CD4-positive, alpha-beta T cell treated with Interleukin-12 subunit alpha and Interleukin-12 subunit beta, for 1 hour (primary cell): ENCODE results near the gene FAM83F.

Experiments used
- DNase-seq: peaks from one replicate; pipeline ENCODE4 v3.0.0-alpha.2; 2020

Gene FAM83F

DNA sequence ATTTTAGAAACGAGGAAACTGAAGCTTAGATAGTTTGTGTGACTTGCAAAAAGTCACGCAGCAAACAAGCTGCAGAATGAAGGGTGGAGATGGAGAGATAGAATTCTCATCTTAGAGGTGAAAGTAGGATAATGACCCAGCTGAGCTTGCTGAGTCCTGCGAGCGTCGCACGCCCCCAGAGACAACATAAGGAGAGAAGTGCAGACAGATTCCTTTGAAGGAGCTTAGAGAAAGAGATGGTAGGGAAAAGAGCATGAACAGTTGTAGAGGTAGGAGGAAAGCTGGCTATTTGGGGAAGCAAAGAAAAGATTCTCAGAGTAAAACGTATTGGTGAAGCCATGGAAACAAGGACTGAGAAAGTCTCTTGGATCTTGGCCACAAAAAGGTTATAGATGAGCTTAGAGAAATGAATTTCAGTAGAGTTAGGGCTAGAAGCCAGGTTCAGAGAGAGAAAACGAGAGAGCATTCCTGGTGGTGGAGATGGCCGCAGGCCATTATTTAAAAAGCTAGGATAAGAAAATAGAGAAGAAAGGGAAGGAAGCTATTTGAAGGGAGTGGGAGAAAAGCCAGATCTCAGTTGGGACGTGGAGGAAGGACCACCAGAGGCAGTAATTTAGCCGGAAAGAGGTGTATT lies 44.8 kb downstream of the FAM83F start:
- no peak for DNase-seq

DNA sequence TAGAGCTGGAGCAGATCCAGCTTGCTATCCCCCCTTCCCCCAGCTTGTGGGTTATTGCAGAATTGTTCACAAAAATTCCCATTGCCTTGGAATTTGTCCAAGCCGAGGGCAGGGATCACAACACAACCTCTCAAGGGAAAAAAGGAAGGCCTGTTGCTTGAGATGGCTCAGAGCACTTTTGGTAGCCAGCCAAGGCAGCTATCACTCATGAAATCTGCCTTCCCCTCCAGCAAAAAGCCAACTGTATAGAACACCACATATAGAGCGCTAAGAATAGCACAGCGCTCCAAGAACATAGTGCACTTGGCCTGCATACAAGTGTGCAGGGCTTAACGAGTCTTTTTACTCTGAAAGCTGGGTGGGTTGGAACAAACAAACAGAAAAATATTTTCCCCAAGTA lies 46.2 kb downstream of the FAM83F start:
- DNase-seq = no peak

DNA sequence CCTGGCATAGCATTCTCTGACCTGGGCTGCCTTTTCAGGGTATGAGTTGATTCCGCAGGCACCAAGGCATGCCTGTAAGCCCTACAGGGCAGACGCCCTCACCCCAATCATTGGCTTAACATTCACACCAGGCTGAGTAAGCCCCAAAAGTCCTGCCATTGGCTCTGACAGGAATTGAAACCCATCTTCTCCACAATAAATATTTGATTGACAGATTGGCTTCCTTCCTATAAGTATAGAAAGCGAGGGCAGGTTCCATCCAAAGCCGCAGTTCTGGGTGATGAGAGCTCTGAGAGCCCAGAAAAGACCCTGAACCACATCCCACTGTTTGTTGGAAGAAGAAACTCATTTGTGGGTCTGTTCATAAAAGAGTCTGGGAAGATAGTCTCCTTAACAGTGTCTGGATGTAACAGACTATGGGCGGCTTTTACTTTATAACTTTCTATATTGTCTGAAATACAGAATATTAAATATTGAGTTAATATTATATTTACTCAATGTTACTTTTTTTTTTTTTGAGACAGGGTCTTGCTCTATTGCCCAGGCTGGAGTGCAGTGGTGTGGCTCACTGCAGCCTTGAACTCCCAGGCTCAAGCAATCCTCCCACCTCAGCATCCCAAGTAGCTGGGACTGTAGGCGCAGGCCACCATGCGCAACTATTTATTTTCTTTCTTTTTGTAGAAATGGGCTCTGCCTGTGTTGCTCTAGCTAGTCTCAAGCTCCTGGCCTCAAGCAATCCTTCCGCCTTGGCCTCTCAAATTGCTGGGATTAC lies 46.8 kb downstream of the FAM83F start:
- no peak for DNase-seq

- DNase-seq = no peak
Measured at GRCh38 chr22:40042312-40042711, 47.6 kb downstream of the FAM83F start.

DNA sequence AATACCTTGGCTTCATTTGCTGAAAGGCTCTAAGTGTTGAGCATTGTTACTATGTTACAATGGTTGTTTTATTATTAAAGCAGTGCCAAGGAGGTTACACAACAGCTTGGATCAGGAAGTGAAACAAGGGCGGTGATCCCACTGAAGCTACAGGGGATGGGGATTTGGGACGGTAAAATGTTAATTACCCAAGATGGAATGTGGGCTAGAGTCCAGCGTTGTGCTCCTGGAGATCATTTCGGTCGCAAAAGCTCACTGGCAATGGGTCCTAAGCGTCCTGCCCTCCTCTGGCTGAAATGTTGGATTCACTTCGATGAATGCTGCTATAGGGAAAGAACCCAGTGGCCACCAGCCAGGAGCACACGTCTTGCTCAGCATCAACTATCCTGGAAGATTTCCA lies 48.3 kb downstream of the FAM83F start:
- no peak for DNase-seq

- no peak for DNase-seq
Measured at GRCh38 chr22:40043793-40044101, 49.0 kb downstream of the FAM83F start.

DNA sequence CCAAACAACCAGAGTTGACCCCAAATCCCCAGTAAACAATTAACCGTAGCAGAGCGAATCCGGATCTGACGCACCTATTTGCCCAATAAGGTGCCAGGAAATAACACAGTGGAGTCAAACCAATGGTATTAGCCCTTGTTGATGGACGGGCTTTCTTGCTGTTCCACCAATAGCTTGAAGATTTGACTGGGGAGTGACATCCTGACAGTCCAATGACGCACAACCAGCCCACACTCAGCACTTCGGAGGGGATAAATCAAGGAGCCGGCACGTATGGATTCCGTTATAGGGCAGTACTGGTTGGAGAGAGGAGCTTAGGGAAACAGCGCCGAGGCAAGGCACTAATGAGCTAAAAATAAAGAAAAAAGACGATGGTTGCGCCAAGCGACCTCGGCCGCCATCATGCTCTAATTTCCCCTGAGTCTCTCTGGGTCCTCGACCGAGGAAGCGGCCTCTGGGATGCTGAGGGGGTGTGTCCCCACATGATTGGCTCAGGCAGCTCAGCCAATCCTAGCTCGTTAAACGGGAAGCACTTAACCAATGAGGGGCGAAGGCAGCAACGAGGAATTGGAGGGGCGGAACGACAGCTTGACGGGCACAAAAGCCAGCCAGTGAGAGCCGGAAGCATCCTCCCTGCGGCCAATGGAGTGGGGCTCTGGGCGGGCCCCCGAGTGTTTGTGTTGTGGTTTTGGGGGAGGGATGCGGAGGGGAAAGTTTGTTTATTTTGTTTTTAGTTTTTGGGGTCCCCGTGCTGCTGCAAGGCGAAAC lies 49.5 kb downstream of the FAM83F start:
- peak; percentile 99 for DNase-seq

GRCh38 chr22:40044870-40045834 lies 50.4 kb downstream of the FAM83F start:
- DNase-seq = peak; percentile 85

DNA sequence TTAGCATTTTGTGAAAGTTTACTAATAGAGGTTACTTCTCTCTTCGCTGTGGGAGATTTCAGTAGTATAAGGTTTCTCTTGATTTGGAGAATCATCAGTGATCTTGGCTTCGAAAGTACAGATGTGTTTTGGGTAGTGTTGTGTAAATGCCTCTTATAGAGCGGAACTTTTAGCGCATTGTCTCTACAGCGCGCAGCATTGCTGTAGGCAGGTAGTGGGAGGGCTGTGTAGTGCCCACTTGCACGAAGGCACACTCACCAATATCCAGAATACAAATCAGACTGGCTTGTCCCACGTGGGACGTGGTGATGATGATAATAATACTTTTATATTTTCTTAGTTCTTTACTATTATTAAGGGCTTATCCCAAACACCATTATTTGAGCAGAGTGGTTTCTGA lies 51.4 kb downstream of the FAM83F start:
- no peak for DNase-seq

- DNase-seq = no peak
Measured at GRCh38 chr22:40050258-40050657, 55.5 kb downstream of the FAM83F start.

- no peak for DNase-seq
Measured at GRCh38 chr22:40051322-40051721, 56.6 kb downstream of the FAM83F start.

- no peak for DNase-seq
Measured at GRCh38 chr22:40053460-40053859, 58.7 kb downstream of the FAM83F start.

- DNase-seq = no peak
Measured at GRCh38 chr22:40054486-40054885, 59.7 kb downstream of the FAM83F start.

GRCh38 chr22:40055143-40055883 lies 60.6 kb downstream of the FAM83F start:
- peak; percentile 71 for DNase-seq

GRCh38 chr22:40056154-40056553 lies 61.4 kb downstream of the FAM83F start:
- DNase-seq = no peak

DNA sequence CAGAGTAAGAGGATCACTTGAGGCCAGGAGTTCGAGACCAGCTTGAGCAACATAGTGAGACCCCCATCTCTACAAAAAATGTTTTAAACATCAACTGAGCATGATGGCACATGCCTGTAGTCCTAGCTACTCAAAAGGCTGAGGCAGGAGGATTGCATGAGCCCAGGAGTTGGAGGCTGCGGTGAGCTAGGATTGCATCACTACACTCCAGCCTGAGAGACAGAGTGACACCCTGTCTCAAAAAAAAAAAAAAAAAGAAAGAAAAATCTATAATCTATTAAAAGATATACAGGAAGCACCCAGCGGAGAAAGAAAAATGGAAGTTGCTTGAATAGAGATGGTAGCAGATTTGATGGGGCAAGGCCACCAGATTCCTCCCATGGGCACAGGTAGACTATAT lies 61.8 kb downstream of the FAM83F start:
- DNase-seq = no peak

- DNase-seq = no peak
Measured at GRCh38 chr22:40057652-40058051, 62.9 kb downstream of the FAM83F start.

DNA sequence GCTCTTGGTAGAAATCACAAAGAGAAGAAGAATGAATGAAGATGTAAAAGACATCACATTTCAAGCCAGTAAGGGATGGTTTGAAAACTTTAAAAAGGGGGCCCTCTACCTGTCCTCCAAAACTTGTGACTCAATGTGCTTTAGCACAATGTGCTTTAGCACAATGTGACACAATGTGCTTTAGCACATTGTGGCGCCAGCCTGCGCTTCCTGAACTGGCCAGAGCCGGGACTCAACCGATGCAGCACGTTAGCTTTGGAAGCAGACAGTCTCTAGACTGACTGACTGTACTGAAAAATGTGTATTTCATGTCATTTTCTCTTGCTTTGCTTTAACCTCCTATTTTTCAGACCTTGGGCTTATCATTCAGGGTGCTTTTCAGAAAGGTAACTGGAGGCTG lies 63.5 kb downstream of the FAM83F start:
- no peak for DNase-seq

DNA sequence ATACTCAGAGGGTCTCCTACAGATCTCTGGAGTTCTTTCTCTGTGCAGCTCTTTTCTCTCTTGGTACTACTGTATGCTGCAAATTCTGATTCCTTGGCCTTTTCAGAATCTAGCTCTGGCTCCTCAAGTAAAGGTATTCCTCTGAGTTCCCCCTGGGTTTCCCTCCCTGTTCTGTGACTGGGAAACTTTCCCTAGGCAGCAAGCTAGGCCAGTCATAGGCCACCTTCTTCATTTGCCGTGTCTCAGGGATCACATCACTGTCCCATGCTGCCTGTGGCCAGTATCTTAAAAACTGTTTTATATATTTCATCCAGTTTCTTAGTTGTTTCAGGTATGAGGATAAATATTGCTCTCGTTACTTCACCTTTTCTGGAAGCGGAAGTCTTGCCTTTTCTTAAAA lies 71.2 kb downstream of the FAM83F start:
- no peak for DNase-seq

DNA sequence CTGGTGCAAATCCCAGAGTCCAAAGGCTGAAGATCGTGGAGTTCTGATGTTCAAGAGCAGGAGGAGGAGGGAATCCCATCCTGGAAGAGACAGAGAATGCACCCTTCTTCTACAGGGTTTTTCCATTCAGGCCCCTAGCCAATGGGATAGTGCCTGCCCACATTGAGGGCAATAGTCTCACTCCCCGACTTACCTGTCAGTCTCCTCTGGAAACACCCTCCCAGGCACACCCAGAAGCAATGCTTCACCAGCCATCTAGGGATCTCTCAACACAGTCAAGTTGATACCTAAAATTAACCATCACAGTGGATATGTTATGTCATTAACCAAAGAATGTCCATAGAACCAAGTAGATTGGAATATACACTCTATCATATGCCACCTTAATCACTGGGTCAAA lies 72.9 kb downstream of the FAM83F start:
- no peak for DNase-seq

- DNase-seq = no peak
Measured at GRCh38 chr22:40070701-40071100, 75.9 kb downstream of the FAM83F start.

GRCh38 chr22:40071720-40072119 lies 77.0 kb downstream of the FAM83F start:
- no peak for DNase-seq
